Nephron progenitor cell (in vitro differentiated cells): Measurements from ENCODE around the gene GRIP1.

Experiments used
- DNase-seq: peaks from one replicate; pipeline ENCODE4 v3.0.0; 2021
- H3K27ac Mint-ChIP-seq: 2 replicates; pipeline ENCODE4 v1.8.0; 2021; ENCODE audit warnings: mild to moderate bottlenecking, moderate library complexity, mixed read lengths
- H3K27me3 Mint-ChIP-seq: 2 replicates; pipeline ENCODE4 v1.8.0; 2021; ENCODE audit warnings: mild to moderate bottlenecking, low read depth, mixed read lengths; ENCODE audit not compliant: poor library complexity
- H3K36me3 Mint-ChIP-seq: 2 replicates; pipeline ENCODE4 v1.8.0; 2021; ENCODE audit warnings: low read depth, mixed read lengths
- H3K4me1 Mint-ChIP-seq: 2 replicates; pipeline ENCODE4 v1.8.0; 2021; ENCODE audit warnings: mixed read lengths
- H3K4me3 Mint-ChIP-seq: 2 replicates; pipeline ENCODE4 v1.8.0; 2021; ENCODE audit warnings: mild to moderate bottlenecking, moderate library complexity, mixed read lengths
- H3K9me3 Mint-ChIP-seq: 2 replicates; pipeline ENCODE4 v1.8.0; 2021; ENCODE audit warnings: mild to moderate bottlenecking, moderate library complexity, mixed read lengths
- CTCF ChIP-seq: fragments of 200-600 bp; sonication (generic); IDR thresholded peaks from 2 replicates; pipeline ENCODE4 v1.5.0; 2021; ENCODE audit warnings: antibody characterized with exemption

Gene GRIP1

GRCh38 chr12:66627270-66627987 lies 51.4 kb downstream of the GRIP1 start:
- no peak overlapping the region for H3K4me3 Mint-ChIP-seq
- no peaks in the 10 kb centered on the region for H3K9me3 Mint-ChIP-seq
- no peaks in the 10 kb centered on the region for H3K36me3 Mint-ChIP-seq
- peak overlapping the region; percentile 17 for H3K27ac Mint-ChIP-seq
- H3K27me3 Mint-ChIP-seq: peaks cover 5% of the 10 kb centered on the region
- no peak for DNase-seq
- no peak for TF ChIP-seq CTCF
- peaks cover 12% of the 10 kb centered on the region for H3K4me1 Mint-ChIP-seq

- no peak for TF ChIP-seq CTCF
- H3K4me1 Mint-ChIP-seq: peaks cover 27% of the 10 kb centered on the region
- no peak overlapping the region for H3K27ac Mint-ChIP-seq
- DNase-seq: no peak
- no peaks in the 10 kb centered on the region for H3K9me3 Mint-ChIP-seq
- H3K4me3 Mint-ChIP-seq: no peak overlapping the region
- H3K27me3 Mint-ChIP-seq: peaks cover 5% of the 10 kb centered on the region
- H3K36me3 Mint-ChIP-seq: no peaks in the 10 kb centered on the region
These were observed 54.1 kb downstream of the GRIP1 start for GRCh38 chr12:66624806-66625205.

GRCh38 chr12:66623455-66623854 lies 55.4 kb downstream of the GRIP1 start:
- TF ChIP-seq CTCF: no peak
- H3K4me3 Mint-ChIP-seq: no peak overlapping the region
- H3K4me1 Mint-ChIP-seq: peaks cover 25% of the 10 kb centered on the region
- DNase-seq: no peak
- H3K9me3 Mint-ChIP-seq: no peaks in the 10 kb centered on the region
- H3K27me3 Mint-ChIP-seq: peaks cover 5% of the 10 kb centered on the region
- no peaks in the 10 kb centered on the region for H3K36me3 Mint-ChIP-seq
- H3K27ac Mint-ChIP-seq: no peak overlapping the region

- H3K4me1 Mint-ChIP-seq: peaks cover 24% of the 10 kb centered on the region
- H3K4me3 Mint-ChIP-seq: no peak overlapping the region
- TF ChIP-seq CTCF: no peak
- no peaks in the 10 kb centered on the region for H3K9me3 Mint-ChIP-seq
- no peaks in the 10 kb centered on the region for H3K36me3 Mint-ChIP-seq
- H3K27me3 Mint-ChIP-seq: no peaks in the 10 kb centered on the region
- H3K27ac Mint-ChIP-seq: peak overlapping the region; percentile 37
- no peak for DNase-seq
These were observed 58.2 kb downstream of the GRIP1 start for GRCh38 chr12:66620688-66621087.

- no peak for TF ChIP-seq CTCF
- no peaks in the 10 kb centered on the region for H3K27me3 Mint-ChIP-seq
- no peak overlapping the region for H3K4me3 Mint-ChIP-seq
- H3K4me1 Mint-ChIP-seq: peaks cover 24% of the 10 kb centered on the region
- no peak for DNase-seq
- no peaks in the 10 kb centered on the region for H3K36me3 Mint-ChIP-seq
- no peaks in the 10 kb centered on the region for H3K9me3 Mint-ChIP-seq
- no peak overlapping the region for H3K27ac Mint-ChIP-seq
These were observed 58.9 kb downstream of the GRIP1 start for GRCh38 chr12:66620026-66620425.

- no peaks in the 10 kb centered on the region for H3K36me3 Mint-ChIP-seq
- peaks cover 24% of the 10 kb centered on the region for H3K4me1 Mint-ChIP-seq
- no peaks in the 10 kb centered on the region for H3K9me3 Mint-ChIP-seq
- H3K27me3 Mint-ChIP-seq: peaks cover 3% of the 10 kb centered on the region
- H3K4me3 Mint-ChIP-seq: no peak overlapping the region
- no peak for DNase-seq
- H3K27ac Mint-ChIP-seq: no peak overlapping the region
- no peak for TF ChIP-seq CTCF
These were observed 60.9 kb downstream of the GRIP1 start for GRCh38 chr12:66617991-66618390.
